AG04449 (cell line): Measurements from ENCODE around the gene NFE2L2.
"Not testable (repeated sequence)": the region's sequence is repeated elsewhere in the genome, so short reads cannot be mapped to it uniquely, and the experiment has no call there.

Source experiments
- CTCF ChIA-PET: fragments of 350-600 bp; formaldehyde crosslinking; extraction: SDS; loops from one replicate; lab custom pipeline; 2021; ENCODE audit warnings: antibody characterized with exemption; lab: Yijun Ruan, JAX
- POLR2A ChIA-PET: fragments of 400-600, 350-600 bp; formaldehyde crosslinking; extraction: SDS; loops from one replicate; lab custom pipeline; 2020; ENCODE audit warnings: antibody characterized with exemption, inconsistent platforms; lab: Yijun Ruan, JAX
- DNase-seq: peaks from one replicate; pipeline ENCODE4 v3.0.0-alpha.2; 2010; ENCODE audit warnings: low read depth, low spot score
- H3K4me3 ChIP-seq: 2 replicates; pipeline ENCODE4 v1.5.1; 2011; ENCODE audit warnings: low read depth, mild to moderate bottlenecking, control low read depth, low read length
- CTCF ChIP-seq: IDR thresholded peaks from one replicate; pipeline ENCODE4 v1.5.1; 2011; ENCODE audit warnings: mild to moderate bottlenecking, moderate library complexity, low read length, control low read depth, inconsistent platforms; ENCODE audit not compliant: insufficient read depth; ENCODE audit errors: missing control alignments

NFE2L2 gene

GRCh38 chr2:177264693-177265587 lies at the start of gene NFE2L2:
Gene NFE2L2 (minus strand): TSS chr2:177264727. CDS start chr2:177264576, 151 bp downstream.
- peak within 1 kb of the TSS; percentile 76 for H3K4me3 ChIP-seq
- ChIA-PET CTCF (interaction anchor here (0.7 to 8.4 kb wide), 24 partner anchors 8 to 1125 kb away, joined by 3 to 70 read pairs (median 3); no protein-coding TSS in a partner anchor), POLR2A (interaction anchor here (0.7 to 2.9 kb wide), 11 partner anchors 10 to 166 kb away, joined by 3 to 20 read pairs (median 5); partner anchors contain the start of genes AGPS and HNRNPA3)
- TF ChIP-seq CTCF = peak; percentile 51
- DNase-seq = no peak

GRCh38 chr2:177314194-177314593 lies 49.7 kb upstream of the NFE2L2 start:
- DNase-seq = peak; percentile 64
- CTCF ChIA-PET = interaction anchor here (0.6 to 2.5 kb wide), 5 partner anchors 18 to 149 kb away, joined by 3 to 12 read pairs (median 5); no protein-coding TSS in a partner anchor
- H3K4me3 ChIP-seq = no peak overlapping the region
- POLR2A ChIA-PET = no interaction called here
- no peak for TF ChIP-seq CTCF

GRCh38 chr2:177313162-177313781 lies 48.7 kb upstream of the NFE2L2 start:
- no peak for DNase-seq
- ChIA-PET CTCF (interaction anchor here (0.8 to 2.5 kb wide), 4 partner anchors 17 to 328 kb away, joined by 3 to 12 read pairs (median 4); no protein-coding TSS in a partner anchor), POLR2A (no interaction called here)

GRCh38 chr2:177312562-177312961 lies 48.0 kb upstream of the NFE2L2 start:
- H3K4me3 ChIP-seq = no peak overlapping the region
- no peak for DNase-seq
- TF ChIP-seq CTCF = no peak
- POLR2A ChIA-PET = no interaction called here
- CTCF ChIA-PET = interaction anchor here (0.8 to 1.6 kb wide), 3 partner anchors 16 to 329 kb away, joined by 3 to 4 read pairs (median 3); no protein-coding TSS in a partner anchor

More at GRCh38 chr2:177313162-177313781, 48.7 kb upstream of the NFE2L2 start:
- TF ChIP-seq CTCF = no peak
- no peak overlapping the region for H3K4me3 ChIP-seq

GRCh38 chr2:177309672-177310309 lies 45.3 kb upstream of the NFE2L2 start:
- CTCF ChIA-PET = interaction anchor here (1.1 to 1.5 kb wide), 2 partner anchors 16 to 27 kb away, joined by 3 to 4 read pairs; no protein-coding TSS in a partner anchor
- H3K4me3 ChIP-seq, POLR2A ChIA-PET, DNase-seq: not testable (repeated sequence)

DNA sequence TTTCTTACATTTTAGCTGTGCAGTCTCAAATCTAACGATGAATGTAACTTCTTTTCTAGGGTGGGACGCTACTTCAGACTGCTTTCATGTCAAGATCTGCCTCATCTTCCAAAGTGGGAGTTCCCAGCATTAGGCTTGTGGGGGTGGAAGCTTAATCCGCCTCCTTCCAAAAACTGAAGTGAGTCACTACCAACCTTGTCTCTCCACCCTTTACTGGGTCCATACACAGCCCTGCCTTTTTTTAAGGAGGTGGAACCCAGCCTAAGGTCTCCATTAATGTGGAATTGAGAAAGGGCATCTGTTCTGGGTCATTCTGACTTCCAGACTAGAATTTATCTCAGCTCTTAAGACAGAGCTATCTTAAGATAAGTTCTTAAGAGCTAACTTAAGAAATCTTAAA lies 42.0 kb upstream of the NFE2L2 start:
- no peak for TF ChIP-seq CTCF
- no peak for DNase-seq
- POLR2A ChIA-PET = no interaction called here
- no peak overlapping the region for H3K4me3 ChIP-seq
- CTCF ChIA-PET = interaction anchor here (1.5 to 3.2 kb wide), 2 partner anchors 10 to 142 kb away, joined by 6 to 15 read pairs; no protein-coding TSS in a partner anchor
